Activated CD4-positive, alpha-beta T cell treated with anti-CD3 and anti-CD28 coated beads for 36 hours (primary cell): ENCODE measurements around the gene HOXA7. TPM values are rescaled to one million over a fixed set of nuclear protein-coding genes. Genes with fewer than 3 reads are reported as not detected.

ENCODE experiments used
- ATAC-seq: fragments of 200-7000 bp; cut with Tn5 transposase; one replicate; pipeline ENCODE4 v1.10.0; 2021; ENCODE audit warnings: mild to moderate bottlenecking, moderate library complexity
- CTCF ChIA-PET: fragments of 350-600 bp; sonication (Branson Sonifier 250); formaldehyde crosslinking; loops from one replicate; lab custom pipeline; 2021; ENCODE audit warnings: antibody characterized with exemption; lab: Charles Lee
- POLR2A ChIA-PET: fragments of 350-600 bp; sonication (Branson Sonifier 250); formaldehyde crosslinking; loops from one replicate; lab custom pipeline; 2021; ENCODE audit warnings: antibody characterized with exemption, inconsistent platforms; lab: Charles Lee
- DNase-seq: peaks from one replicate; pipeline ENCODE4 v3.0.0-alpha.2; 2020
- H3K27ac Mint-ChIP-seq: one replicate; pipeline ENCODE4 v1.8.0; 2021; ENCODE audit warnings: mixed read lengths
- H3K27me3 Mint-ChIP-seq: one replicate; pipeline ENCODE4 v1.8.0; 2021; ENCODE audit warnings: mixed read lengths
- H3K36me3 Mint-ChIP-seq: one replicate; pipeline ENCODE4 v1.8.0; 2021; ENCODE audit warnings: low read depth, mixed read lengths
- H3K4me1 Mint-ChIP-seq: one replicate; pipeline ENCODE4 v1.8.0; 2021; ENCODE audit warnings: mixed read lengths
- H3K4me3 Mint-ChIP-seq: one replicate; pipeline ENCODE4 v1.8.0; 2021; ENCODE audit warnings: mild to moderate bottlenecking, moderate library complexity, mixed read lengths
- H3K9me3 Mint-ChIP-seq: one replicate; pipeline ENCODE4 v1.8.0; 2021; ENCODE audit warnings: low read depth, mixed read lengths
- intact Hi-C, 2 experiments: fragments of 100-400 bp; cut with DNase I in 1 of 2; cut with micrococcal nuclease in 1 of 2; formaldehyde crosslinking; loops; one replicate each; pipeline versions ENCODE4 v1.14.2 to v1.15.1; 2022 to 2024; cut with DNase I, micrococcal nuclease
- total RNA-seq, 2 experiments: library from RNA; stranded (reverse); gene quantifications; one replicate each; pipeline ENCODE4 v1.2.3, GENCODE V29; 2021

The HOXA7 gene
- not detected for total RNA-seq

DNA sequence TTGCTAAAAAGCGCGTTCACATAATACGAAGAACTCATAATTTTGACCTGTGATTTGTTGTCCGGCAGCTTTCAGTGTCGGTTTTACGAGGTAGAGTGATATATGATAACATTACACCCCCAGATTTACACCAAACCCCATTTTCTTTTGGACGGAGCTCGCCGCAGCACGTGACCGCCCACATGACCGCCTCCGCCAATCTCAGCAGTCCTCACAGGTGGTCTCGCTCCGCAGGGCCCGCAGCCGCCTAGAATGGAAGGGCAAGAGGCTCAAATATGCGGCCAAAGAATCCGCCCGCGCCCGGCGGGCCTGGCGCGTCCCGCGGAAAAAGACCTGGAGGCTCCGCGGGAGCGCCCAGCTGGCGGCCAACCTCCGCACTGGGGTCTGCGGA, at the start of gene HOXA7:
Gene HOXA7 (minus strand): TSS at position 168 of the 391 bp plus-strand sequence. CDS start 130 bp downstream, at position 38.
- peaks cover 36% of the 10 kb centered on the region for H3K4me1 Mint-ChIP-seq
- peak within 1 kb of the TSS; percentile 41 for H3K4me3 Mint-ChIP-seq
- H3K27ac Mint-ChIP-seq = no peak within 1 kb of the TSS
- ChIA-PET POLR2A (no interaction called here), CTCF (interaction anchor here (0.7 to 1.1 kb wide), 3 partner anchors 24 to 38 kb away, joined by 3 read pairs; no protein-coding TSS in a partner anchor)
- no peaks in the 10 kb centered on the region for H3K36me3 Mint-ChIP-seq
- intact Hi-C loops = loop anchor here (1.0 to 5.0 kb wide), 3 partner anchors 9 to 59 kb away; partner anchors contain the start of genes HOXA1 (in 1 of the 2) and HOXA9 (in 1 of the 2)
- no peaks in the 10 kb centered on the region for H3K9me3 Mint-ChIP-seq
- DNase-seq (no peak), ATAC-seq (no peak)
- peaks cover 79% of the 10 kb centered on the region for H3K27me3 Mint-ChIP-seq

GRCh38 chr7:27205325-27206280, 49.1 kb upstream of the HOXA7 start:
- H3K4me1 Mint-ChIP-seq = peaks cover 27% of the 10 kb centered on the region
- ChIA-PET CTCF (interaction anchor here (0.8 to 3.1 kb wide), 6 partner anchors 9 to 46 kb away, joined by 3 to 18 read pairs (median 4); partner anchors contain the start of gene HOXA11), POLR2A (no interaction called here)
- intact Hi-C loops = loop anchor here in 1 of 2 experiments (2.0 kb wide), 1 partner anchor 39 kb away; no protein-coding TSS in a partner anchor
- no peak overlapping the region for H3K4me3 Mint-ChIP-seq
- no peaks in the 10 kb centered on the region for H3K9me3 Mint-ChIP-seq
- peaks cover 82% of the 10 kb centered on the region for H3K27me3 Mint-ChIP-seq
- ATAC-seq (no peak), DNase-seq (no peak)
- no peak overlapping the region for H3K27ac Mint-ChIP-seq
- no peaks in the 10 kb centered on the region for H3K36me3 Mint-ChIP-seq

DNA sequence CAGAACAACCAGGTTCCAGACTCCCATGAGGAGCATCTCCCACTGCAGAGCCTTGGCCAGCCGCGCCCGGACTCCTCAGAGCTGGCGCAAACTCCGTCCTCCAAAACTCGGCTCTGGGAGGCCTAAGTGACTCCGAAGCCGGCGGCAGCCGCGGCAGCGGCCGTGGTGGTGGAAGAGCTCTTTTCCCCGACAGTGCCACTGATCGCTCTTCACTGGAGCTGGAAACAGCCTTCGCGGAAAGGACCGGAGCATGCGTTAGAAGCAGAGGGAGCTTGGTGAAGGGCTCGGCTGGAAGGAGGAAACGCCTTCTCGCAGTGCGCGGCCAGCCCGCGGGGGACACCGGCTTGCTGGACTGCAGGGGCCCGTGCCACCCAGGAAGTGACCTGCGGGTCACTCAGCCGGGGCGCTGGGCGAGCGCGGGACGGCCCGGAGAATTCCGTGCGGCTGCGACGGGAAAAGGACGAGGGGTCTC, 48.4 kb upstream of the HOXA7 start:
- ATAC-seq (no peak), DNase-seq (no peak)
- no peak overlapping the region for H3K27ac Mint-ChIP-seq
- H3K27me3 Mint-ChIP-seq = peaks cover 79% of the 10 kb centered on the region
- H3K4me1 Mint-ChIP-seq = peaks cover 28% of the 10 kb centered on the region
- CTCF ChIA-PET = interaction anchor here (0.8 to 1.5 kb wide), 5 partner anchors 9 to 45 kb away, joined by 3 to 6 read pairs (median 3); partner anchors contain the start of gene HOXA11
- intact Hi-C loops = loop anchor here (2.0 to 5.0 kb wide), 2 partner anchors 38 to 40 kb away; partner anchors contain the start of gene HOXA9 (in 1 of the 2)
- H3K9me3 Mint-ChIP-seq = no peaks in the 10 kb centered on the region
- POLR2A ChIA-PET = no interaction called here
- no peaks in the 10 kb centered on the region for H3K36me3 Mint-ChIP-seq
- no peak overlapping the region for H3K4me3 Mint-ChIP-seq

GRCh38 chr7:27203964-27204594, 47.6 kb upstream of the HOXA7 start:
- no peak for ATAC-seq
- H3K27me3 Mint-ChIP-seq = peaks cover 77% of the 10 kb centered on the region
- no peaks in the 10 kb centered on the region for H3K9me3 Mint-ChIP-seq
- H3K4me1 Mint-ChIP-seq = peaks cover 29% of the 10 kb centered on the region
- no peak overlapping the region for H3K4me3 Mint-ChIP-seq
- intact Hi-C loops = loop anchor here (2.0 to 5.0 kb wide), 2 partner anchors 37 to 41 kb away; partner anchors contain the start of gene HOXA9 (in 1 of the 2)
- no peaks in the 10 kb centered on the region for H3K36me3 Mint-ChIP-seq
- ChIA-PET POLR2A (no interaction called here), CTCF (interaction anchor here (1.0 to 1.5 kb wide), 4 partner anchors 8 to 44 kb away, joined by 3 to 6 read pairs (median 4); partner anchors contain the start of gene HOXA11)
- H3K27ac Mint-ChIP-seq = no peak overlapping the region
- DNase-seq = no peak

DNA sequence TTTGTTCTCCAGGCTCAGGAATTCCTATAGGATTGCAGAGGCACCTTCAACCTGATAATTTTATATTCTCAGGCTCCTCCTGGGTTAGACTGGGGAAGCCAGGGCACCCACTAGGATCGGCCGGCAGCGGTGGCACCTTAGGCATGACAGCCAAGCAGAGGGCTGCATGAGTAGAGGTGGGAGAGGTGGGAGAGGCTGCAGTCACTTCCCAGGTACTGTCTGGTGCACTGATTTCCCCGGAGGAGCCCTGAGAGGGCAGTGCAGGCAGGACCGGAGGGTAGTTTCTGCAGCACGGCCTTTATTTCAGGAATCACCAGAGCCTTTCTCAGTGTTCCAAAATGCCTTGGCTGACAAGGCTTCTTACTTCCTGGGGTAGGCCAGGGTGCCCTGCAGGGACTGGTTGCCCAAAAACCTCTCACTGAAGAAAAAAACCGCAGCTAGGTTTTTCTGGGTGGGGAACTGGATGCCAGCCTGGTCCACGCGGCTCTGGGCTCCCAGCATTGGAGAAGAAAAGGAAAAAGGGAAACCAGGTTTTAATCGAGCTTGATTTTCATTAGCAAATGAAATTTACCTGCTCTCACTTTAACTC, 47.0 kb upstream of the HOXA7 start:
- ATAC-seq = no peak
- peaks cover 76% of the 10 kb centered on the region for H3K27me3 Mint-ChIP-seq
- POLR2A ChIA-PET = no interaction called here
- H3K36me3 Mint-ChIP-seq = no peaks in the 10 kb centered on the region
- CTCF ChIA-PET = interaction anchor here (0.7 to 1.4 kb wide), 2 partner anchors 8 to 12 kb away, joined by 3 read pairs; no protein-coding TSS in a partner anchor
- intact Hi-C loops = loop anchor here in 1 of 2 experiments (5.0 kb wide), 1 partner anchor 36 kb away; the partner anchor contains the start of gene HOXA9
- no peak for DNase-seq
- H3K4me1 Mint-ChIP-seq = peaks cover 31% of the 10 kb centered on the region
- no peak overlapping the region for H3K4me3 Mint-ChIP-seq
- no peak overlapping the region for H3K27ac Mint-ChIP-seq
- no peaks in the 10 kb centered on the region for H3K9me3 Mint-ChIP-seq

DNA sequence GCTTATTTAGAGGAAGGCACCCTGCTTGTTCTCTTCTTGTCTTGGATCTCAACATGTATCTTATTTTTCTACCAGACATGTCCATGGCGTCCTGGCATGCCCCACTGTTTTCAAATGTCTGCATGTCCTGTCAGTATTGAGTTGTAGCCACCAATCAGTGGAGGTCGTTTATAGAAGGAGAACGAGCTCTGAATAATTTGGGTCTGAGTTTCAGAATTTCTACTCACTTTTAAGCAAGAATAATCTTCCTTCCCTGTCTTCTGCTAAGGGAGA, 46.3 kb upstream of the HOXA7 start:
- H3K27me3 Mint-ChIP-seq = peaks cover 79% of the 10 kb centered on the region
- intact Hi-C loops = loop anchor here in 1 of 2 experiments (5.0 kb wide), 1 partner anchor 35 kb away; the partner anchor contains the start of gene HOXA9
- no peaks in the 10 kb centered on the region for H3K9me3 Mint-ChIP-seq
- no peak for DNase-seq
- H3K27ac Mint-ChIP-seq = no peak overlapping the region
- ATAC-seq = no peak
- CTCF ChIA-PET = interaction anchor here (0.7 to 1.4 kb wide), 2 partner anchors 9 to 12 kb away, joined by 3 read pairs; no protein-coding TSS in a partner anchor
- peaks cover 31% of the 10 kb centered on the region for H3K4me1 Mint-ChIP-seq
- H3K4me3 Mint-ChIP-seq = no peak overlapping the region
- H3K36me3 Mint-ChIP-seq = no peaks in the 10 kb centered on the region
- POLR2A ChIA-PET = interaction anchor here (0.6 kb wide), 2 partner anchors 669 to 1708 kb away, joined by 5 read pairs; no protein-coding TSS in a partner anchor

DNA sequence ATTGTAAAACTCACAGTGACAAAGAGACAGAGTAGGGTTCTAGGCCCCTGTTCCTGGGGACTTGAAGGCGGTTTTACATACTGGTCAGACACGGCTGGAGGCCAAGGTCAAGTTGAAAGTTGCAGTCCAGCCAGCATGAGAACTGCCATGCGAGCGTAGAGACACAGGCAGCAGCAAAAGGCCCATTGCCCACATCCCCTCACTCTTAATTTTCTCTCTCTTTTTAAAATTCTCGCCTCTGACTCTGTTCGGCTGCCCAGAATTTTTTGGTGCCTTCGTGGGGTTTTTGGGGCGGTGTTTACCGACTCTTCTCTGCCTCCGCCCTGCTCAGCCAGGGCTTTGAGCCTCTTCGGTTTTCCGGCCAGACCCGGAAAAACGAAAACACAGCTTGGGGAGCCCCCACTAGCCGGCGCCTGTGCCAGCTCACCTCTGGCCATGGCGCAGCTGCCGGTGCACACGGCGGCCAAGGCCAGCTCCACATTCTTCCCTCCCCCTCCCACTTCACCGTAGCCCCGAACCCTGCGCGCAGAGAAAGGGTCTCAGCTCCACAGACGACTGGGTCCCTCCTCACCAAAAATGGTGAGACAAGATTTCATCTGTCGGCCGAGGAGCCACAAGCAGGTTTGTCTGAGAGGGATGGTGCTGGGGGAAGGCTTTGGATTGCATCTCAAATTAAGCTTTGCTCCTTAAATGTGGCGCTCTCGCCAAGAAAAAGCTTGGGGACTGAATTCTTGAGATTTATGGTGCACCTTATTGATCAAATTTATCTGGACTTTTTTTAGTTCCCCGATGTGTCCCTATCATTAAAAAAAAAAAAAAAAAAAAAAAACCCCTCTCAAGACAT, 45.8 kb upstream of the HOXA7 start:
- H3K27ac Mint-ChIP-seq = no peak overlapping the region
- no peaks in the 10 kb centered on the region for H3K36me3 Mint-ChIP-seq
- ChIA-PET POLR2A (interaction anchor here (0.6 kb wide), 2 partner anchors 669 to 1707 kb away, joined by 5 read pairs; no protein-coding TSS in a partner anchor), CTCF (interaction anchor here (1.4 kb wide), 1 partner anchor 10 kb away, joined by 3 read pairs; no protein-coding TSS in a partner anchor)
- no peak overlapping the region for H3K4me3 Mint-ChIP-seq
- peaks cover 31% of the 10 kb centered on the region for H3K4me1 Mint-ChIP-seq
- ATAC-seq = no peak
- peaks cover 80% of the 10 kb centered on the region for H3K27me3 Mint-ChIP-seq
- no peak for DNase-seq
- no peaks in the 10 kb centered on the region for H3K9me3 Mint-ChIP-seq
- intact Hi-C loops = loop anchor here in 1 of 2 experiments (5.0 kb wide), 1 partner anchor 35 kb away; the partner anchor contains the start of gene HOXA9

DNA sequence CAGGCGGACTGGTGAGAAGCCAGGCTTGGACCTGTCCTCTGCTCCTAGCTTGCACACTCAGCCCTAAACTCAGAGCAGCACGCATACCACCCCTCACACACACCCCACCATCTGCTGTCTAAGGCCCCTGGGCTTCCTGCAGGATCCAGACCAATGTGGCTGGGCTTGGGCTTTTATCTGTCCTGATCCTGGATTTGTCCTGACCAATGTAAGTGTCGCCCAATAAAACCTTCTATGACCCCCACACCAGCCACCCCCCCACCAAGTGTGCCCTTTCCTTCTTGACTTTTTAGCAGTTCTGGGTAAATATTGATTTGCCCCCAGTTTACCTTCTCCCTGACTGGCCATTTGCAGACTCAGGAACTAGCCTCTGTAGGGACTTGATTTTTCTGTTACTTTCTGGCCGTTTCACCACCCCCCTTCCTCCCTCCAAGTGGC, 45.1 kb upstream of the HOXA7 start:
- Mint-ChIP-seq H3K4me1 (peaks cover 31% of the 10 kb centered on the region), H3K27ac (no peak overlapping the region), H3K27me3 (peaks cover 76% of the 10 kb centered on the region), H3K36me3 (no peaks in the 10 kb centered on the region), H3K4me3 (no peak overlapping the region), H3K9me3 (no peaks in the 10 kb centered on the region)
- ChIA-PET POLR2A (no interaction called here), CTCF (interaction anchor here (0.6 to 1.1 kb wide), 2 partner anchors 8 to 335 kb away, joined by 4 to 7 read pairs; no protein-coding TSS in a partner anchor)
- ATAC-seq (no peak), DNase-seq (no peak)
- intact Hi-C loops = loop anchor here in 1 of 2 experiments (2.0 to 5.0 kb wide), 2 partner anchors 15 to 34 kb away; partner anchors contain the start of gene HOXA9

- DNase-seq (no peak), ATAC-seq (peak; percentile 44)
- Mint-ChIP-seq H3K36me3 (no peaks in the 10 kb centered on the region), H3K4me1 (peaks cover 29% of the 10 kb centered on the region), H3K27me3 (peaks cover 75% of the 10 kb centered on the region), H3K4me3 (peak overlapping the region; percentile 54), H3K9me3 (no peaks in the 10 kb centered on the region), H3K27ac (no peak overlapping the region)
- CTCF ChIA-PET = interaction anchor here (0.6 to 1.1 kb wide), 2 partner anchors 9 to 335 kb away, joined by 4 to 7 read pairs; no protein-coding TSS in a partner anchor
- POLR2A ChIA-PET = no interaction called here
- intact Hi-C loops = loop anchor here in 1 of 2 experiments (2.0 to 5.0 kb wide), 2 partner anchors 14 to 34 kb away; partner anchors contain the start of gene HOXA9
Observed at GRCh38 chr7:27200761-27201579, 44.5 kb upstream of the HOXA7 start.
